H1 (cell line): Measurements from ENCODE around the gene ZNF132. TPM values are rescaled to one million over a fixed set of nuclear protein-coding genes. Genes with fewer than 3 reads are reported as not detected.

Experiments used
- CTCF ChIA-PET: fragments of 300-600 bp; sonication (Branson Sonifier 250); formaldehyde crosslinking; loops from one replicate; lab custom pipeline; 2021; ENCODE audit not compliant: partially characterized antibody; lab: Charles Lee
- POLR2A ChIA-PET: fragments of 300-600 bp; sonication (Branson Sonifier 250); formaldehyde crosslinking; loops from one replicate; lab custom pipeline; 2021; ENCODE audit warnings: inconsistent platforms; ENCODE audit not compliant: partially characterized antibody; lab: Charles Lee
- DNase-seq, 2 experiments: peaks; one replicate each; pipeline versions ENCODE4 v3.0.0 to v3.0.0-alpha.2; 2010 to 2022; ENCODE audit warnings: low spot score in 2 of 2, low read depth in 1 of 2, mixed read lengths in 1 of 2
- FAIRE-seq: peaks from 2 replicates; lab custom pipeline; 2011; peaks lifted over from hg19 to GRCh38; lab: Jason Lieb, UNC
- H2AFZ ChIP-seq: 2 replicates; pipeline ENCODE4 v1.8.1; 2012; ENCODE audit warnings: low read length, inconsistent platforms
- H2AK5ac ChIP-seq: 2 replicates; pipeline ENCODE4 v1.6.1; 2013; ENCODE audit warnings: low read depth, low read length
- H2BK120ac ChIP-seq: replicated peaks from 2 replicates; pipeline ENCODE3; 2013; ENCODE audit warnings: low read depth, low read length, inconsistent platforms
- H2BK12ac ChIP-seq: 2 replicates; pipeline ENCODE4 v1.6.1; 2013; ENCODE audit warnings: low read depth, low read length
- H2BK15ac ChIP-seq: 2 replicates; pipeline ENCODE4 v1.6.1; 2013; ENCODE audit warnings: low read length
- H2BK20ac ChIP-seq: 2 replicates; pipeline ENCODE4 v1.6.1; 2013; ENCODE audit warnings: low read length
- H2BK5ac ChIP-seq: 2 replicates; pipeline ENCODE4 v1.6.1; 2013; ENCODE audit warnings: low read depth, low read length
- H3K14ac ChIP-seq: 2 replicates; pipeline ENCODE4 v1.6.1; 2013; ENCODE audit warnings: inconsistent platforms; ENCODE audit not compliant: insufficient read length
- H3K18ac ChIP-seq: 2 replicates; pipeline ENCODE4 v1.6.1; 2013; ENCODE audit warnings: low read length; ENCODE audit errors: extremely low read depth
- H3K23ac ChIP-seq: 2 replicates; pipeline ENCODE4 v1.6.1; 2013; ENCODE audit warnings: inconsistent platforms; ENCODE audit not compliant: insufficient read length
- H3K23me2 ChIP-seq: 2 replicates; pipeline ENCODE4 v1.6.1; 2013; ENCODE audit warnings: low read depth, low read length
- H3K27ac ChIP-seq: 2 replicates; pipeline ENCODE4 v1.6.1; 2011; ENCODE audit warnings: low read depth, low read length, inconsistent platforms
- H3K27me3 ChIP-seq, 4 experiments: replicated peaks in 1 of 4; 1 replicate in 1 of 4; 2 replicates in 3 of 4; pipeline versions ENCODE4 v1.6.1 to v1.8.1; 2011 to 2013; ENCODE audit warnings: low read length in 3 of 4, mild to moderate bottlenecking in 3 of 4, inconsistent platforms in 2 of 4, mixed read lengths in 2 of 4, moderate library complexity in 1 of 4; ENCODE audit not compliant: control insufficient read depth in 3 of 4, insufficient read depth in 3 of 4; ENCODE audit errors: extremely low read depth in 1 of 4
- H3K36me3 ChIP-seq, 4 experiments: 2 replicates each; pipeline versions ENCODE4 v1.6.1 to v1.8.1; 2011 to 2013; ENCODE audit warnings: mild to moderate bottlenecking in 4 of 4, low read length in 3 of 4, moderate library complexity in 2 of 4, control low read depth in 1 of 4, inconsistent platforms in 1 of 4; ENCODE audit not compliant: insufficient read depth in 4 of 4, control insufficient read depth in 2 of 4
- H3K4ac ChIP-seq: replicated peaks from 2 replicates; pipeline ENCODE3; 2013; ENCODE audit warnings: low read length, low read depth, mixed read lengths, inconsistent platforms; ENCODE audit not compliant: insufficient read length
- H3K4me1 ChIP-seq, 4 experiments: replicated peaks in 1 of 4; 1 replicate in 1 of 4; 2 replicates in 3 of 4; pipeline versions ENCODE4 v1.6.1 to v1.8.1; 2011 to 2013; ENCODE audit warnings: low read length in 3 of 4, inconsistent platforms in 2 of 4, mixed read lengths in 1 of 4; ENCODE audit not compliant: insufficient read depth in 4 of 4, control insufficient read depth in 3 of 4
- H3K4me2 ChIP-seq, 2 experiments: 2 replicates each; pipeline versions ENCODE4 v1.6.1 to v1.8.1; 2011 to 2013; ENCODE audit warnings: low read depth in 2 of 2, low read length in 2 of 2, control low read depth in 1 of 2, inconsistent platforms in 1 of 2, mild to moderate bottlenecking in 1 of 2; ENCODE audit not compliant: insufficient read depth in 1 of 2
- H3K4me3 ChIP-seq, 4 experiments: fragments of 200-600, 300-600 bp in 1 of 4; sonication (generic), shearing (Covaris generic), sonication (Bioruptor Twin) in 1 of 4; 2 replicates each; pipeline versions ENCODE4 v1.5.1 to v1.8.1; 2011 to 2016; ENCODE audit warnings: low read length in 4 of 4, low read depth in 3 of 4, control low read depth in 2 of 4, inconsistent platforms in 2 of 4, mild to moderate bottlenecking in 2 of 4, mixed read lengths in 1 of 4, moderate library complexity in 1 of 4; ENCODE audit not compliant: insufficient read depth in 2 of 4; ENCODE audit errors: extremely low read depth in 1 of 4
- H3K56ac ChIP-seq: replicated peaks from 2 replicates; pipeline ENCODE3; 2013; ENCODE audit warnings: low read depth, mild to moderate bottlenecking, mixed read lengths, low read length, inconsistent platforms; ENCODE audit not compliant: insufficient read length
- H3K79me1 ChIP-seq: 2 replicates; pipeline ENCODE4 v1.6.1; 2013; ENCODE audit warnings: low read depth, low read length, control low read depth
- H3K79me2 ChIP-seq, 2 experiments: 2 replicates each; pipeline versions ENCODE4 v1.6.1 to v1.8.1; 2012 to 2013; ENCODE audit warnings: low read length in 2 of 2, mild to moderate bottlenecking in 2 of 2, inconsistent platforms in 1 of 2; ENCODE audit not compliant: insufficient read depth in 2 of 2, control insufficient read depth in 1 of 2
- H3K9ac ChIP-seq, 4 experiments: replicated peaks in 1 of 4; 1 replicate in 1 of 4; 2 replicates in 3 of 4; pipeline versions ENCODE4 v1.6.1 to v1.8.1; 2011 to 2013; ENCODE audit warnings: low read depth in 3 of 4, low read length in 3 of 4, control low read depth in 2 of 4, mild to moderate bottlenecking in 2 of 4, moderate library complexity in 2 of 4, inconsistent platforms in 1 of 4; ENCODE audit errors: extremely low read depth in 1 of 4
- H3K9me3 ChIP-seq, 2 experiments: 2 replicates each; pipeline versions ENCODE4 v1.6.1 to v1.8.1; 2012 to 2013; ENCODE audit warnings: mild to moderate bottlenecking in 2 of 2, moderate library complexity in 2 of 2, control low read depth in 1 of 2, inconsistent platforms in 1 of 2, low read depth in 1 of 2, low read length in 1 of 2, mixed read lengths in 1 of 2; ENCODE audit not compliant: insufficient read depth in 2 of 2
- H4K20me1 ChIP-seq, 2 experiments: replicated peaks in 1 of 2; 2 replicates each; pipeline versions ENCODE3 to v1.8.1; 2011 to 2013; ENCODE audit warnings: inconsistent platforms in 2 of 2, low read length in 2 of 2, mild to moderate bottlenecking in 1 of 2; ENCODE audit not compliant: insufficient read depth in 2 of 2, control insufficient read depth in 1 of 2
- H4K5ac ChIP-seq: 2 replicates; pipeline ENCODE4 v1.6.1; 2013; ENCODE audit warnings: low read length, low read depth, mixed read lengths, inconsistent platforms; ENCODE audit not compliant: insufficient read length
- H4K8ac ChIP-seq: 2 replicates; pipeline ENCODE4 v1.8.0; 2013; ENCODE audit warnings: mild to moderate bottlenecking, moderate library complexity, low read length, inconsistent platforms; ENCODE audit not compliant: insufficient read depth; ENCODE audit errors: extremely low read depth
- H4K91ac ChIP-seq: replicated peaks from 2 replicates; pipeline ENCODE3; 2013; ENCODE audit warnings: low read length, mixed read lengths, inconsistent platforms; ENCODE audit not compliant: insufficient read length
- CEBPB ChIP-seq: IDR thresholded peaks from 2 replicates; pipeline ENCODE4 v1.6.1; 2012; ENCODE audit warnings: low read depth, low read length
- EGR1 ChIP-seq: IDR thresholded peaks from 2 replicates; pipeline ENCODE4 v1.6.1; 2011; ENCODE audit warnings: low read depth, low read length, borderline replicate concordance
- EZH2 ChIP-seq: fragments of 200-600 bp; sonication (generic); IDR thresholded peaks from 2 replicates; pipeline ENCODE4 v1.7.1; 2012; ENCODE audit warnings: low read depth, mild to moderate bottlenecking, moderate library complexity, low read length, inconsistent platforms; ENCODE audit not compliant: severe bottlenecking
- FOSL1 ChIP-seq: IDR thresholded peaks from 2 replicates; pipeline ENCODE4 v1.6.1; 2011; ENCODE audit warnings: mild to moderate bottlenecking, low read depth, low read length, moderate library complexity; ENCODE audit not compliant: insufficient read depth
- GTF2F1 ChIP-seq: IDR thresholded peaks from 2 replicates; pipeline ENCODE4 v1.6.1; 2012; ENCODE audit warnings: low read depth, low read length, improper control_type of control experiment, borderline replicate concordance
- KDM4A ChIP-seq: IDR thresholded peaks from one replicate; pipeline ENCODE4 v1.7.1; 2012; ENCODE audit warnings: low read depth, mild to moderate bottlenecking, moderate library complexity, low read length, inconsistent platforms; ENCODE audit not compliant: severe bottlenecking
- RXRA ChIP-seq: IDR thresholded peaks from 2 replicates; pipeline ENCODE4 v1.6.1; 2011; ENCODE audit warnings: low read depth, mild to moderate bottlenecking, low read length, moderate library complexity; ENCODE audit not compliant: insufficient read depth
- SIN3A ChIP-seq, 2 experiments: IDR thresholded peaks in 1 of 2; conservative IDR thresholded peaks in 1 of 2; 2 replicates each; pipeline ENCODE4 v1.6.1; 2011 to 2012; ENCODE audit warnings: low read length in 2 of 2, improper control_type of control experiment in 1 of 2, low read depth in 1 of 2, mild to moderate bottlenecking in 1 of 2
- TAF7 ChIP-seq: optimal IDR thresholded peaks from 2 replicates; pipeline ENCODE3; 2011; ENCODE audit warnings: low read depth, mild to moderate bottlenecking, inconsistent platforms, low read length, moderate library complexity, borderline replicate concordance
- WGBS, 2 experiments: shearing (Covaris generic) in 1 of 2; methylation state at CpG; one replicate each; pipeline versions ENCODE4 v1.1.6 to v1.1.7; 2013 to 2015; ENCODE audit warnings: low lambda C conversion rate in 2 of 2, mixed read lengths in 2 of 2, inconsistent platforms in 1 of 2, low coverage in 1 of 2, missing lambda C conversion rate in 1 of 2; ENCODE audit not compliant: insufficient replicate concordance in 2 of 2, insufficient coverage in 1 of 2, insufficient read length in 1 of 2; ENCODE audit errors: extremely low coverage in 1 of 2, missing lambda C conversion rate in 1 of 2; 5-methylcytosine and 5-hydroxymethylcytosine counted together
- polyA plus RNA-seq, 7 experiments: library from polyadenylated mRNA; depleted of rRNA in 3 of 7; stranded (reverse) in 5 of 7; unstranded in 2 of 7; fragments of >200 nt in 5 of 7; fragments of 200-250 nt in 2 of 7; gene quantifications; 1 replicate in 5 of 7; 2 replicates in 1 of 7; 4 replicates in 1 of 7; pipeline versions ENCODE4 v1.2.1 to v1.2.3, GENCODE V29; 2011 to 2013; ENCODE audit warnings: missing spikeins in 2 of 7, mixed read lengths in 2 of 7
- total RNA-seq: library from RNA; stranded (reverse); fragmentation: NEBNext Ultra II Directional; extraction: Animal tissue kit (Norgen Biotek cat#: 25700); gene quantifications from 2 replicates; pipeline ENCODE4 v1.2.1, GENCODE V29; 2021
- TF ChIP-seq, protein P1 (sequence below), 3 experiments: IDR thresholded peaks; 1 replicate in 2 of 3; 2 replicates in 1 of 3; pipeline versions ENCODE4 v1.5.1 to v1.6.1; 2011; ENCODE audit warnings: low read length in 3 of 3, mild to moderate bottlenecking in 3 of 3, inconsistent platforms in 2 of 3, low read depth in 1 of 3, moderate library complexity in 1 of 3; ENCODE audit not compliant: insufficient read depth in 1 of 3; ENCODE audit errors: control extremely low read depth in 1 of 3

Gene ZNF132
- total and polyA plus RNA-seq, 2 of the 8 experiments (the other 6 are each of a cell fraction or from before 2014, with no cell fraction given), result 0.89 to 1.9 TPM

DNA sequence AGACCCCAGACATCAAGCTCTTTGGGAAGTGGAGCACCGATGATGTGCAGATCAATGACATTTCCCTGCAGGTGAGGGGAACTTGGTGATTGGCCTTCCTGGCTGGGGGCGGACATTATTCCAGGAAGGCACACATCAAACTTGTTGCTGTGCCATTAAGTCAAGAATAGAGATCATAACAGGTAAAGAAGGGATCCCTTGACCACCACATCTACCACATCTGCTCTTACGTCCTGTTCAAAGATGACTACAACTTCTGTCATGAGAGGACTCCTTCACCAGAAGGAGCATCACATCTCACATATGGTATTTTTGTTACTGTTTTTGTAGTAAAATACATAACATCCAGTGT lies 51.8 kb downstream of the ZNF132 start:
- Histone ChIP-seq H3K36me3 (peaks cover 14 to 41% (median 30%) of the 10 kb centered on the region in 4 experiments), H3K79me1 (peaks cover 6% of the 10 kb centered on the region; the same call in 1 of the 2 replicates), H4K8ac (no peak overlapping the region), H3K4ac (no peak overlapping the region), H2BK12ac (no peak overlapping the region), H3K23ac (no peak overlapping the region), H3K4me2 (peak overlapping the region; percentile 95 to 99), H2AK5ac (no peak overlapping the region), H3K9ac (peak overlapping the region in 1 of 4 experiments; percentile 77; a peak in 1 of 7 replicates), H2AFZ (no peak overlapping the region), H3K79me2 (peaks cover 6 to 40% of the 10 kb centered on the region in 2 experiments), H2BK15ac (no peak overlapping the region), H3K18ac (no peak overlapping the region), H3K14ac (no peak overlapping the region), H3K9me3 (no peaks in the 10 kb centered on the region), H4K20me1 (peaks cover 12 to 17% of the 10 kb centered on the region in 2 experiments), H3K23me2 (peaks cover 19% of the 10 kb centered on the region), H3K27ac (no peak overlapping the region), H2BK5ac (0 out of 2 replicates have a peak overlapping the region, but pooled peaks have one; percentile 1), H2BK120ac (no peak overlapping the region), H4K5ac (no peak overlapping the region), H2BK20ac (no peak overlapping the region), H4K91ac (no peak overlapping the region), H3K56ac (no peak overlapping the region), H3K27me3 (no peaks in the 10 kb centered on the region), H3K4me1 (peaks cover 0 to 15% (median 9%) of the 10 kb centered on the region in 4 experiments; a peak in 6 of 7 replicates), H3K4me3 (peak overlapping the region; percentile 82 to 99 (median 92))
- WGBS, 2 experiments, result 83% methylated on average over 3 of the region's 3 CpGs; no CpG with 5 or more reads in 1 of the 2 experiments
- CTCF ChIA-PET, result interaction anchor here (0.6 kb wide), 1 partner anchor 9 kb away, joined by 3 read pairs; no protein-coding TSS in a partner anchor
- no peak for DNase-seq
- POLR2A ChIA-PET, result interaction anchor here (0.8 to 5.8 kb wide), 11 partner anchors 9 to 167 kb away, joined by 3 to 78 read pairs (median 8); partner anchors contain the start of genes CHMP2A, RNF225, ZBTB45 and ZNF497
- no peak for FAIRE-seq
- no peak for TF ChIP-seq FOSL1
- no peak for TF ChIP-seq TAF7
- TF ChIP-seq SIN3A (conservative IDR thresholded peaks at IDR 0.05 in 1 of 2, IDR thresholded peaks at IDR 0.05 in 1 of 2; ENCODE audit: low read depth in 1 of 2, low read length in 2 of 2), result no peak
- TF ChIP-seq EGR1, result no peak
- no peak for TF ChIP-seq GTF2F1
- TF ChIP-seq, protein P1, sequence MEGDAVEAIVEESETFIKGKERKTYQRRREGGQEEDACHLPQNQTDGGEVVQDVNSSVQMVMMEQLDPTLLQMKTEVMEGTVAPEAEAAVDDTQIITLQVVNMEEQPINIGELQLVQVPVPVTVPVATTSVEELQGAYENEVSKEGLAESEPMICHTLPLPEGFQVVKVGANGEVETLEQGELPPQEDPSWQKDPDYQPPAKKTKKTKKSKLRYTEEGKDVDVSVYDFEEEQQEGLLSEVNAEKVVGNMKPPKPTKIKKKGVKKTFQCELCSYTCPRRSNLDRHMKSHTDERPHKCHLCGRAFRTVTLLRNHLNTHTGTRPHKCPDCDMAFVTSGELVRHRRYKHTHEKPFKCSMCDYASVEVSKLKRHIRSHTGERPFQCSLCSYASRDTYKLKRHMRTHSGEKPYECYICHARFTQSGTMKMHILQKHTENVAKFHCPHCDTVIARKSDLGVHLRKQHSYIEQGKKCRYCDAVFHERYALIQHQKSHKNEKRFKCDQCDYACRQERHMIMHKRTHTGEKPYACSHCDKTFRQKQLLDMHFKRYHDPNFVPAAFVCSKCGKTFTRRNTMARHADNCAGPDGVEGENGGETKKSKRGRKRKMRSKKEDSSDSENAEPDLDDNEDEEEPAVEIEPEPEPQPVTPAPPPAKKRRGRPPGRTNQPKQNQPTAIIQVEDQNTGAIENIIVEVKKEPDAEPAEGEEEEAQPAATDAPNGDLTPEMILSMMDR (IDR thresholded peaks at IDR 0.05; ENCODE audit: control extremely low read depth in 1 of 3, insufficient read depth in 1 of 3, low read depth in 1 of 3, low read length in 3 of 3), result no peak
- TF ChIP-seq KDM4A, result no peak
- no peak for TF ChIP-seq EZH2
- no peak for TF ChIP-seq CEBPB
- no peak for TF ChIP-seq RXRA
